Activated B cell treated with CpG ODN at 0.5 μM for 24 hours (primary cell): ENCODE data around the gene IP6K1. TPM values are rescaled to one million over a fixed set of nuclear protein-coding genes. Genes with fewer than 3 reads are reported as not detected.

Source experiments
- ATAC-seq: fragments of 200-7000 bp; cut with Tn5 transposase; one replicate; pipeline ENCODE4 v1.10.0; 2021; ENCODE audit warnings: low read depth, mild to moderate bottlenecking, moderate library complexity
- CTCF ChIA-PET: fragments of 350-600 bp; sonication (Branson Sonifier 250); formaldehyde crosslinking; loops from one replicate; lab custom pipeline; 2021; ENCODE audit warnings: antibody characterized with exemption; lab: Charles Lee
- POLR2A ChIA-PET: fragments of 350-600 bp; sonication (Branson Sonifier 250); formaldehyde crosslinking; loops from one replicate; lab custom pipeline; 2021; ENCODE audit warnings: antibody characterized with exemption; lab: Charles Lee
- DNase-seq: peaks from one replicate; pipeline ENCODE4 v3.0.0; 2022
- H3K27ac Mint-ChIP-seq: one replicate; pipeline ENCODE4 v1.8.0; 2020; ENCODE audit warnings: mixed read lengths
- H3K27me3 Mint-ChIP-seq: one replicate; pipeline ENCODE4 v1.8.0; 2021; ENCODE audit warnings: mixed read lengths
- H3K36me3 Mint-ChIP-seq: one replicate; pipeline ENCODE4 v1.8.0; 2021; ENCODE audit warnings: low read depth, mixed read lengths
- H3K4me1 Mint-ChIP-seq: one replicate; pipeline ENCODE4 v1.8.0; 2021; ENCODE audit warnings: mixed read lengths
- H3K4me3 Mint-ChIP-seq: one replicate; pipeline ENCODE4 v1.8.0; 2020; ENCODE audit warnings: mild to moderate bottlenecking, mixed read lengths
- H3K9me3 Mint-ChIP-seq: one replicate; pipeline ENCODE4 v1.8.0; 2020; ENCODE audit warnings: mixed read lengths
- CTCF ChIP-seq: fragments of 200-600 bp; IDR thresholded peaks from one replicate; pipeline ENCODE4 v1.8.0; 2022; ENCODE audit warnings: antibody characterized with exemption, mild to moderate bottlenecking
- intact Hi-C: fragments of 100-400 bp; cut with micrococcal nuclease; formaldehyde crosslinking; loops from one replicate; pipeline ENCODE4 v1.15.1; 2024
- total RNA-seq: library from RNA; stranded (reverse); gene quantifications from 2 replicates; pipeline ENCODE4 v1.2.3, GENCODE V29; 2022

IP6K1 gene
- total RNA-seq, 1 donor from 2014 or later, result 47.6 TPM

- ATAC-seq (no peak), DNase-seq (no peak)
- no peaks in the 10 kb centered on the region for H3K9me3 Mint-ChIP-seq
- H3K4me1 Mint-ChIP-seq, result peaks cover 57% of the 10 kb centered on the region
- TF ChIP-seq CTCF, result no peak
- intact Hi-C loops, result loop anchor here (1.0 kb wide), 1 partner anchor 8 kb away; no protein-coding TSS in a partner anchor
- ChIA-PET POLR2A (interaction anchor here (0.6 to 9.8 kb wide), 9 partner anchors 9 to 89 kb away, joined by 3 to 138 read pairs (median 6); partner anchors contain the start of genes GMPPB, INKA1 and IP6K1), CTCF (interaction anchor here (0.8 to 2.0 kb wide), 3 partner anchors 10 to 32 kb away, joined by 3 to 24 read pairs (median 16); partner anchors contain the start of gene INKA1)
- H3K4me3 Mint-ChIP-seq, result peak overlapping the region; percentile 94
- H3K27ac Mint-ChIP-seq, result peak overlapping the region; percentile 97
- H3K27me3 Mint-ChIP-seq, result no peaks in the 10 kb centered on the region
- H3K36me3 Mint-ChIP-seq, result peaks cover 37% of the 10 kb centered on the region
These were observed 26.7 kb upstream of the IP6K1 start for GRCh38 chr3:49812916-49813496.

DNA sequence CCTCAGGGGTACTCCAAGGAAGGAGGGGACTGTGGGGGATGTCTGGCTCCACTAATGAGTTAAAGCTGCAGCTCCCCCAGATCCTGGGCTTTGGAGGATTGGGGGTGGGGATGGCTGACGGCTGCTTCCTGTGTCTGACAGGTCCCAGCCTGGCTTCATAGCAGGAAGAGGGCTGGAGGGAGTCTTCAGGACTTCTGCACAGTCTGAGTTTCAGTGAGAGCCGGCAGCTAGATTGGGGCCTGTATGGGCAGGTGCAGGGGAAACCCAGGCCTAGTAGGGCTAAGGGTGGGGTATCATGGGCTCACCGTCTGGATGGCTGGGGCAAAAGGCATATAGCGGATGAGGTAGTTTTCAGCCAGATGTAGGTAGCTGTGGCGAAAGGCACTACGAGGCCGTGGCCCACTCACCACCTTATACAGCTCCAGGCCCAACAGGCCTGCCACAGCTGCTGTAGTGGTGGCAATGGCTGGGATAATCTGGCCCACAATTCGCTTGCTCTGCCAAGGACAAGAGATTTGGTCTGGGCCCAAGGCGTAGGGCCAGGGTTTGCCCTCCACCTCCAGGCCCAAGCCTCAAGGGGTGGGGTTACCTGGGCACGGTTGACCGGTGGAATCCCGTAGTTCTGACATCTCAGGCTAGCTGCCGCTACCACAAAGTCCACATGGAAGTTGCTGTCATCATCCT is 21.2 kb upstream of the IP6K1 start:
- POLR2A ChIA-PET, result interaction anchor here (2.9 to 7.3 kb wide), 3 partner anchors 9 to 32 kb away, joined by 13 to 138 read pairs (median 106); partner anchors contain the start of genes IP6K1 and UBA7
- intact Hi-C loops, result loop anchor here (10.0 kb wide), 2 partner anchors 427 to 487 kb away; partner anchors contain the start of genes GNAI2, HYAL3, IFRD2 and NAA80
- DNase-seq, result no peak
- H3K9me3 Mint-ChIP-seq, result no peaks in the 10 kb centered on the region
- peak overlapping the region; percentile 48 for H3K4me3 Mint-ChIP-seq
- H3K27ac Mint-ChIP-seq, result peak overlapping the region; percentile 92
- H3K27me3 Mint-ChIP-seq, result no peaks in the 10 kb centered on the region
- H3K4me1 Mint-ChIP-seq, result peaks cover 77% of the 10 kb centered on the region
- no peak for ATAC-seq
- TF ChIP-seq CTCF, result no peak
- H3K36me3 Mint-ChIP-seq, result peaks cover 38% of the 10 kb centered on the region
- CTCF ChIA-PET, result interaction anchor here (1.2 to 10.9 kb wide), 2 partner anchors 13 to 32 kb away, joined by 3 to 238 read pairs; no protein-coding TSS in a partner anchor

- Mint-ChIP-seq H3K27ac (peak overlapping the region; percentile 92), H3K36me3 (peaks cover 35% of the 10 kb centered on the region), H3K27me3 (no peaks in the 10 kb centered on the region), H3K4me1 (peaks cover 76% of the 10 kb centered on the region), H3K9me3 (no peaks in the 10 kb centered on the region), H3K4me3 (peak overlapping the region; percentile 92)
- POLR2A ChIA-PET, result interaction anchor here (0.9 to 7.3 kb wide), 4 partner anchors 10 to 122 kb away, joined by 3 to 138 read pairs (median 60); partner anchors contain the start of genes IP6K1 and UBA7
- CTCF ChIA-PET, result interaction anchor here (1.2 to 10.9 kb wide), 2 partner anchors 13 to 33 kb away, joined by 3 to 238 read pairs; no protein-coding TSS in a partner anchor
- intact Hi-C loops, result loop anchor here (10.0 kb wide), 2 partner anchors 428 to 488 kb away; partner anchors contain the start of genes GNAI2, HYAL3, IFRD2 and NAA80
- no peak for TF ChIP-seq CTCF
- DNase-seq (no peak), ATAC-seq (no peak)
These were observed 20.5 kb upstream of the IP6K1 start for GRCh38 chr3:49806850-49807249.

DNA sequence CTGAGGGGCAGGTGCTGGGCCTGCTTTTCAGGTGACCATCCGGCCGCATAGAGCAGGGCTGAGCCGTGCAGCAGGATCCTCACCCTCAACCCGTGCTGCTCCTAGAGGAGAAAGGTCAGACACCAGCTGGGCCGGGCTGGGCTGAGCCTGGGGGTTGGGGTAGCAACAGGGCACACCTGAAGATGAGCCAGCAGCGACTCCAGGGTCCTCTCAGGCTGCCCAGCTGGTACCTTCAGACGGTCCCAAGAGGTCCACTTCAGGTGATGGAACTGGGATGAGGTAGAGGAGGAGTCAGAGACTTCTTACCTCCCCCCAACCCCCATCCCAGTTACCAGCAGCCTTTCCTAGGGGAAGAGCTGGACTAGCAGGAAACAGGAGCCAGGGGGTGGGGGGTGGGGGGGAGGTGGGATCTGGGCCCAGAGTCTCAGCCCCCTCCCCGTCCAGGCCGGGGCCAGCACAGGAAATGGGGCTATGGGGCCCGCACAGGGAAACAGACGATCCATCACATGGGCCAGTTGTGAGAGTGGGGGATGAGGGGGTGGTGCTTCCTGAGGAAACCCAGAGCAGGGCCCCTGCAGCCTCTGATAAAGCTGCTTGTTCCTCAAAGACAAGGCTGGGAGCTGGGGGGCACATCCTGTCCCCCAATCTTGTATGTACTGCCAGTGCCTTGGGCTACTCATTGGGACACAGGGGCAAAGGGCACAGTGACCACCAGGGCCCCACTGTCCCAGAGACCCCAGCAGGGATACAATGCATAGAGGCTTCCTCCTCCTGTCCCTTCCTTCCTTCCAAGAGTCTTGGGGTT is 19.8 kb upstream of the IP6K1 start:
- Mint-ChIP-seq H3K9me3 (no peaks in the 10 kb centered on the region), H3K4me3 (peak overlapping the region; percentile 92), H3K27ac (peak overlapping the region; percentile 92), H3K36me3 (peaks cover 27% of the 10 kb centered on the region), H3K27me3 (no peaks in the 10 kb centered on the region), H3K4me1 (peaks cover 71% of the 10 kb centered on the region)
- CTCF ChIA-PET, result interaction anchor here (1.2 to 10.9 kb wide), 3 partner anchors 13 to 266 kb away, joined by 3 to 238 read pairs (median 8); no protein-coding TSS in a partner anchor
- no peak for TF ChIP-seq CTCF
- DNase-seq (no peak), ATAC-seq (no peak)
- POLR2A ChIA-PET, result interaction anchor here (0.6 to 7.3 kb wide), 10 partner anchors 11 to 141 kb away, joined by 3 to 138 read pairs (median 4); partner anchors contain the start of genes IP6K1 and UBA7
- intact Hi-C loops, result loop anchor here (1.0 to 10.0 kb wide), 4 partner anchors 7 to 489 kb away; partner anchors contain the start of genes GNAI2, HYAL3, IFRD2 and IP6K1
